CD4-positive, alpha-beta T cell treated with Interleukin-2 at 100 ng/mL for 4 hours (primary cell): ENCODE measurements around the gene LGR6.

Source experiments
- DNase-seq: peaks from one replicate; pipeline ENCODE4 v3.0.0-alpha.2; 2020; ENCODE audit warnings: low spot score

LGR6 gene

GRCh38 chr1:202291961-202292712, 98.5 kb downstream of the LGR6 start:
- no peak for DNase-seq

GRCh38 chr1:202292773-202293172, 99.2 kb downstream of the LGR6 start:
- no peak for DNase-seq

- no peak for DNase-seq
Measured at GRCh38 chr1:202293569-202293968, 100.0 kb downstream of the LGR6 start.

- DNase-seq = no peak
Measured at GRCh38 chr1:202302166-202302565, 108.6 kb downstream of the LGR6 start.

- no peak for DNase-seq
Measured at GRCh38 chr1:202304375-202304774, 110.8 kb downstream of the LGR6 start.

GRCh38 chr1:202305168-202305567, 111.6 kb downstream of the LGR6 start:
- no peak for DNase-seq

GRCh38 chr1:202306535-202307345, 113.1 kb downstream of the LGR6 start:
- DNase-seq = no peak

GRCh38 chr1:202310071-202310725, 116.6 kb downstream of the LGR6 start:
- no peak for DNase-seq

- DNase-seq = no peak
Measured at GRCh38 chr1:202310746-202311145, 117.1 kb downstream of the LGR6 start.

GRCh38 chr1:202311875-202312635, 118.5 kb downstream of the LGR6 start:
- no peak for DNase-seq

- DNase-seq = peak; percentile 69
Measured at GRCh38 chr1:202315576-202316168, 122.1 kb downstream of the LGR6 start.

- DNase-seq = no peak
Measured at GRCh38 chr1:202316186-202316585, 122.6 kb downstream of the LGR6 start.

GRCh38 chr1:202317941-202318925, 124.6 kb downstream of the LGR6 start:
- no peak for DNase-seq

GRCh38 chr1:202319381-202320080, 125.9 kb downstream of the LGR6 start:
- DNase-seq = no peak

- no peak for DNase-seq
Measured at GRCh38 chr1:202320081-202320405, 126.4 kb downstream of the LGR6 start.

- DNase-seq = no peak
Measured at GRCh38 chr1:202323731-202324130, 130.1 kb downstream of the LGR6 start.

GRCh38 chr1:202324646-202325045, 131.0 kb downstream of the LGR6 start:
- no peak for DNase-seq

GRCh38 chr1:202329891-202330290, 136.3 kb downstream of the LGR6 start:
- DNase-seq = no peak

GRCh38 chr1:202333861-202334260, 140.3 kb downstream of the LGR6 start:
- no peak for DNase-seq
